LNCaP clone FGC (cell line): ENCODE measurements around the gene NDUFS8.

Experiments used
- DNase-seq: peaks from one replicate; pipeline ENCODE4 v3.0.0-alpha.2; 2011; ENCODE audit warnings: low read depth
- H3K4me3 ChIP-seq: 2 replicates; pipeline ENCODE4 v1.5.1; 2011; ENCODE audit warnings: mild to moderate bottlenecking, low read depth, low read length, control low read depth
- CTCF ChIP-seq: IDR thresholded peaks from 2 replicates; pipeline ENCODE4 v1.5.1; 2012; ENCODE audit warnings: mild to moderate bottlenecking; ENCODE audit not compliant: control insufficient read depth, insufficient read depth; ENCODE audit errors: extremely low read depth

NDUFS8 gene

GRCh38 chr11:68021167-68021787 is 9.2 kb upstream of the NDUFS8 start:
- no peak overlapping the region for H3K4me3 ChIP-seq
- no peak for DNase-seq

GRCh38 chr11:68022531-68022930 is 8.0 kb upstream of the NDUFS8 start:
- no peak overlapping the region for H3K4me3 ChIP-seq
- TF ChIP-seq CTCF: no peak
- DNase-seq: no peak

More at GRCh38 chr11:68021167-68021787, 9.2 kb upstream of the NDUFS8 start:
- TF ChIP-seq CTCF: peak; percentile 67

- DNase-seq: no peak
- no peak for TF ChIP-seq CTCF
- no peak overlapping the region for H3K4me3 ChIP-seq
Observed at GRCh38 chr11:68024508-68024907, 6.0 kb upstream of the NDUFS8 start.

GRCh38 chr11:68025047-68025446 is 5.4 kb upstream of the NDUFS8 start:
- no peak for TF ChIP-seq CTCF
- no peak overlapping the region for H3K4me3 ChIP-seq
- DNase-seq: no peak

GRCh38 chr11:68026391-68027105 is 3.9 kb upstream of the NDUFS8 start:
- TF ChIP-seq CTCF: no peak
- DNase-seq: no peak

DNA sequence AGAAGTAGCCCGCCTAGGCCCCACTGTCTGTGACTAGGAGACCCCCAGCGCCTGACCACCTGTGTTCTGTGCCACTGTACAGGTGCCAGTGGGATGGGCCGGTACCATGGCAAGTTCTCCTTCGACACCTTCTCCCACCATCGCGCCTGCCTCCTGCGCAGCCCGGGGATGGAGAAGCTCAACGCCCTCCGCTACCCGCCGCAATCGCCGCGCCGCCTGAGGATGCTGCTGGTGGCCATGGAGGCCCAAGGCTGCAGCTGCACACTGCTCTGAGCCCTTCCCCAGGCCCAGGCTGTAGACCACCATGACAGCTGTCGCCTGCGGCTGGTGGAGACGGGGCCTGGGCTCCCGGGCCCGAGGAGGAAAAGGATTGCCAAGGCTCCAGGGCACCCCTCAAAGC is 2.8 kb upstream of the NDUFS8 start:
- TF ChIP-seq CTCF: no peak
- H3K4me3 ChIP-seq: no peak overlapping the region

More at GRCh38 chr11:68026391-68027105, 3.9 kb upstream of the NDUFS8 start:
- H3K4me3 ChIP-seq: no peak overlapping the region

More for the DNA sequence above, 2.8 kb upstream of the NDUFS8 start:
- no peak for DNase-seq
